HG03457 (cell line): ENCODE results near the gene DAW1.
"Not testable (repeated sequence)": the region's sequence is repeated elsewhere in the genome, so short reads cannot be mapped to it uniquely, and the experiment has no call there.

Experiments
- ATAC-seq: cut with Tn5 transposase; IDR thresholded peaks from one replicate; pipeline ENCODE4 v1.9.1; 2021; ENCODE audit warnings: moderate number of reproducible peaks; ENCODE audit not compliant: unreplicated experiment

DAW1 gene

DNA sequence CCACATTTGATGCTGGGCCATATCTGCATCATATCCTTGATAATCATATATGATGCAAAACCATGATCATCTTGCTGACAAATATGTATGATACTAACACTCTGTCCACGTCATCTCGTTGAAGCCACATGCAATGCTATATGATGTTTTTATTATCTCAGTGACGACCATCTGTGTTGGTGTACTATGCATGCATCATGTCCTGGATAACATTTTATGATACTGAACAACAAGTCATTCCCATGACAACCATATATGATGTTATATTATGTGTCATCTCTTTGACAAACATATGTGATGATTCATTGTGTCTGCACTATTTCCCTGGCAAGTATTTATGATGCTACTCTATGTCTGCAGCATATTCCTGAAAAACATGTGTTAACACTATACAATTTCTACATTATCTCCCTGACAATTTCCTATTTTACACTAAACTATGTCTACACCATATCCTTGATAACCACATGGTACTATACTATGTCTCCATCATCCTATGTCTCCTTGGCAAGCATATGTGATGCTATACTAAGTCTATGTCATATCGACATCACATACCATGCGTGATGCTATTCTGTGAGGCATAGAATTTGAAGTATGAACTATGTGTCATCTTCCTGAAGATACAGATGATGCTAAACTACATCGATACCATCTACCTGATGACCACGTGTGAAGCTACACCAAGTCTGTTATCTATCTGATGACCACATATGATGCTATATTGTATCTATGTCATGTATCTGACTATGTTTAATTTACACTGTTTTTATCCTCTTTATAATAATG is 37.0 kb downstream of the DAW1 start:
- no peak for ATAC-seq

DNA sequence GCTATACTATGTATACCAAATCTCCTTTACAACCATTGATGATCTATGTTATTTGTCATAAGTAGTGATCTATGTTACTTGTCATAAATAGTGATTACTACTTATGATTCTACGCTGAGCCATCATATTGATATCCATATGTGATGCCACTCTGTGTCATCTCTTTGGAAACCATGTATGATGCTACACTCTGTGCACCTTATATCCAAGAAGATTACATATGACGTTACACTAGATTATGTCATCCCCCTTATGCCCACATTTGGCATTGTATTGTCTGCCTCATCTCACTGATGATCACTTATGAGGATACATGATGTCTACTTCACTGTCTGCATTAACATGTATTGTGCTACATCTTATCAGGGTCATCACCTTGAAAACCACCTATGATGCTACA is 42.9 kb downstream of the DAW1 start:
- ATAC-seq, result no peak

DNA sequence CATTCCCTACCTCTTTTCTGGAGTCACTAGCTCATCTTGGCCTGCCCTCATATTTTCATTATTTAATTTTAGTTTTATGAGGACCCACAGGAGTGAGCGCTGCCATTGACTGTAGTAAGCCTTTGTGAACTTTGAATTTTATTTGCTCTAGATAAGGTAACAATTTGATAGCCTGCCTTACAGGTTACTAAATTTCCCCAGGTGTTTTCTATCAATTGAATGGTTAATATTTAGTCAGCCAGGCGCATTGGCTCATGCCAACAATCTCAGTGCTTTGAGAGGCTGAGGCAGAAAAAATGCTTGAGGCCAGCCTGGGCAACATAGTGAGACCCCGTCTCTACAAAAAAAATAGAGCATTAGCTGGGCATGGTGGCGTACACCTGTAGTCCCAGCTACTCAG is 50.2 kb downstream of the DAW1 start:
- ATAC-seq, result no peak

DNA sequence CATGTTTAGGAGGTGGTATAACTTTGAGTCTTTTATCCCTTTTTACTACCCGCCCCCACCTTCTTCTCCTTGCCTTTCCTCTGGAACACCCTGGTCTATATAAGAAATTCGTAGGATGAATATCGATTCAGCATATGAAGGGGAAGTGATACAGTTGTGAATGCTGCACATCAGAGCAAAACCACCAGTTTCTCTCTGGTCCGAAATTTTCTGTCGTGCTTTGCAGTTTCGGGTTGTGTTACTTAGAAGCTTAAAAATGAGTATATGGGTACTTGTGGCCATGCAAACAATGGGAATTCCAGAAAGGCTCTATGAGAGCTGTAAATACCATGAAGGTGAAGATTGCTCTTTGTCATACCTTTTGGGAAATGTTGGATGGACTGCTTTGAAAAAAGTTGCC is 60.6 kb downstream of the DAW1 start:
- ATAC-seq, result no peak

DNA sequence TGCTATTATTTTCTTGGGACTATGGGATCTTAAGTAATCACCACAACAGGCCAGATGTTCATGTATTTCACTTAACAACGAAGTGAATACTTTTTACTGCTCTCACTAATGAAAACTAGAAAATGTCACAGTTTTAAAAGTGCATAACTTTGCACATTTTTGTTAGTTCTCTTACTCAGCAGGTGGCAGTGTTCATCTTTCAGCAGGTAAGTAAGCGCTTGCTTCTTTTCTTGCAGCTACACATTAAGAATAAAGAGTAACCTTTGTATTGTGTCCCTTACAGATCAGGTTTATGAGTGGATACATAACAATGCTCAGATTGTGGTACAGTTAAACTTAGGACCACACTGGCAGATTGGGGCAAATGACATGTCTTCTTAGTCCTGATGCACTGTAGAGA is 61.0 kb downstream of the DAW1 start:
- no peak for ATAC-seq

DNA sequence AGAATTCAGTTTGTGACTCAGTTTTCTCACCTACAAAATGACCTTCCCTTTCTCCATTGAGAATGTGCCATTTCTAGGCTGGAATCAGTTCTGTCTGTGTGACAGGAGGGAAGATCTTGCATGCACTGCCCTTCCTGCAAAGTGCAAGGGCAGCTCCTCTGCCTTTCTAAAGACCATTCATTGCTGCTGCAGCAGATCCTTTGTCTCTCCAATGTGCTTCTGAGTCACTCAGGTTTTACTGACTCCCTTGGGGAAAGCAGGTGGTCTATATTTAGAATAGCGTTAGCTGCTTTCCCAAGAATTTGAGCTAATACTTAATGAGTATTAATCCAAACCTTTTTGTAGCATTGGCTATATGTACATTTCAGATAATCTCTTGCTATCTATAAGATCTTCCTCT is 62.5 kb downstream of the DAW1 start:
- ATAC-seq, result no peak

DNA sequence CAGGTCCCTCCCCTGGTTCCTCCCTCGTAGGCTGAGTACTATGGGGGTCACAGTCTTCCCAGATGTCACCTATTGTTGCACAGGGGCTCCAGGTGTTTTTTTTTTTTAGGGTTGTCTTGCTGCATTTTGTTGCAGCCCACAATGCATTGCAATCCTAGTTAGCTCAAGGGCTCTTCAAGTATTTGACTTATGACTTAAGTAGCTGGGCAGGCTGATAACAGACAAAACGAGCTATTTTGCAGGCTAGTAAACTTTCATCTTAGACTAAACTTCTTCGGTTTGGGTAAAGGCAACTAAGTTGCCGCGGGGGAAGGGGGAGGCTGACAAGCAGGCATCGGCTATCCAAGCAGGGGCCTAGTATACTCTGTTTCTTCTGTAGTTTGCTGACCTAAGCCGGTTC is 64.8 kb downstream of the DAW1 start:
- ATAC-seq, result not testable (repeated sequence)

DNA sequence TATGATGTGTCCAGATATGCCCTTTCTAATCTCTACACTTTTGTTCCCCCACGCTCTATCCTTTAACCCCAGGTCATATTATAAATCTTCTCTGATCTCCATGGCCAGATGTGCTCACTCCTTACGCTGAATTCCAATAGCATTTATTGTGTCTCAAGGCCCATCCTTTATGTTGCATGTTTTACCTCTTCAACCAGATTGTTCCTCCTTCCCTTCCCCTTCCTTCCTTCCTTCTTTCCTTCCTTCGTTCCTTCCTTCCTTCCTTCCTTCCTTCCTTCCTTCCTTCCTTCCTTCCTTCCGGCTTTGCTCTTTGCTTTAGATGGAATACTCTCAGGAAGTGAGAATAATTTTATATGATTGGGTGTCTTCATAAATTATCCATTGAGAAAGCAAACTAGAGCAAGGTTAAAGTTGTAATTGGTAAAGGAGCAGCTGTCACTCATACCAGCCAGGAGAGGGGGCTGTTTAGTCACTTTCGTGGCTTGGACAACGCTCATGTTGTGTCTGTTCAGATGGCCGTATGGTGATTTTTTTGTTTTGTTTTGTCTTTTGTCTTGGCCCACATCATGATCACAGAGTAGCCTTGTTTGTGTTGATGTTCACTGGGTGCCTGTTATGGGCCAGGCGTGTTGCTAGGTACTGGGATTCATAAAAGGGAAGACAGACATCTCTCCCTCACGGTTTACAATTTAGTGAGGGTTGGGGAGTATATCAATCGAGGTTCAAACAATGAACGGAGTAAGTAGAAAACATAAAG is 68.0 kb downstream of the DAW1 start:
- ATAC-seq, result no peak

DNA sequence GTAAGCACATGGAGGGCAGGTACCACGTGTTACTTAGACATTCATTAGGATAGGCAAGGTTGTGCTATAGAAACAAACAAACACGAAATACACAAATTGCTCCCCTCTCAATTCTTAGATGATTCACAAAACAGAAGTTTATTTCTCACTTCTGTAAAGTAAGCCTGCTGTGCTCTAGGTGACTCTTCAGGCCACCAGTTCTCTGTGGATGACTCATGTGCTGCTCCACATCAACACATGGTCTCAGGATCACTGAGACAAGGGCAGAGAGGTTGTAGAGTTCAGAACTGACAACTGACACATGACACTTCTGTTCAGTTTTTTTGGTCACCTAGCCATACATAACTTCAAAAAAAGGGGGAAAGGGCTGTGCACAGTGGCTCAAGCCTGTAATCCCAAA is 70.6 kb downstream of the DAW1 start:
- no peak for ATAC-seq

DNA sequence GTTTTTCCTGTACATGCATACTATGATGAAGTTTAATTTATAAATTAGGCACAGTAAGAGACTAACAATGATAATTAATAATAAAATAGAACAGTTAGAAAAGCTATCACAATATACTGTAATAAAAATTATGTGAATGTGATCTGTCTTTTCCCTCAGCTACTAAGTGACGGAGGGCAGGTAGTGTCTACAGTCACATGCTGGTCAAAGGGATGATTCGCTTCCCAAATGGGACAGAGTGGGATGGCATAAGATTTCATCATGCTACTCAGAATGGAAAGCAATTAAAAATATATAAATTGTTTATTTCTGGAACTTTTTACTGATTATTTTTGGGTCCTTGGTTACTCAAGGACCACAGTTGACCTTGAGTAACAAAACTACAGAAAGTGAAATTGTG is 71.5 kb downstream of the DAW1 start:
- ATAC-seq, result no peak

DNA sequence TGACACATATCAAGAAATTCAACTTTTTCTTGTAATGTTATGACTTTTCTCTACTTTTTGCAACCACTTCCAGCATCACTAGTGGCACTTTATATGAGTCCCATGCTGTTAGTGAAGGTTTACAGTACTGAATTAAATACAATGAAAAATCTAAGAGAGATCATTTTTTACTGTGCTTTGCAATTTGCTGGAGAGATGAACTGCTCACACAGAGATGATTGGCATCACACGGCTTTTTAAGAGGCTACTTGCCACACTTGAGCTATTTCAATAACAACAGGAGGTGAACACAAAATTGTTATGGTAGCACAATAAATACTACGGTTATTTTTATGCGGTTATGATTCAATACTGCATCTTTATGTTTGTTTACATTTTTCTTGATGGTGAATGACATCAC is 88.9 kb downstream of the DAW1 start:
- no peak for ATAC-seq

DNA sequence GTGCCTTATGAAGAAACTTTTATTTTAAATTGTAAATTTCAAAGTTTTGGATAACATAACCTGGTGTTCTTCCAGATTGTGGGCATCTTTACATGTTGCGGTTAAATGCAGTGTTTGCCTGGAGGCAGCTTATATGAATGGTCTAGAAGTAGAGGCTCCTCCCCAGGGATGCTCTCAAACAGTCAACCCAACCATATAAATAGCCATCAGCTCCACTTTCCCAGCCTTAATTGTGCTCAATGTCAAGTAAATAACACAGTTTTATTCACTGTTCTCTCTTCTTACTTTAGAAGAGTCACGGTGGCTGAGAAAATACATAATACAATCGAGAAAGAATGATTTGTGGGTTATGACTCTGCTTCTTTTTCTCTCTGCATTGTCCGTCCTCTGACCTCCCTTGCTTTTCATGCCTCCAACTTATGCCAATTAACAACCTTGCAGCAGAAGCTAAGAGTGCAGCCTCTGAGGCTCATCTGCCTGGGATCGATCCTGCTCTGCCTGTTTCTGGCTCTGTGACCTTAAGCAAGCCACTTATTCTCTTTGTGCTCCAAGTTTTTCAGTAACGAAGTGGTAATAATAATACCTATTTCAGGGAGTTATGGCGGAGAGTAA is 100.3 kb downstream of the DAW1 start:
- no peak for ATAC-seq

DNA sequence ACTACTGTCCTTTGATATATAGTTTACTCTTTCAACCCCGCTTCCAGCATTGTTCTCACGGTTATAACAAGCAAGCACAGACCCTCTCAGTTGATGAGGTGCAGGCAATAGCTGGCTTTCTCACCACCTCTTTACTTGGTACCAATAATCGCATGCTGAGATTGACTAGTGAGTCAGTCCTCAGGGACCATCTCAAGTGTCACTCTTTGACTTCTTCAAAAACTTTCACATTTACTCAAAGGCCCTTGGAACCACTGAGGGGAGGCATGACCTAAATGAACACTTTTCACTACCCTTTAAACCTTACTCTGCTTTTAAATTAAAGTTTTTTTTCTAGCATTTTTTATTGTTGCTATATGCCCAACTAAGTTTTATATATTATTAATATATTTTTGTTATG is 101.8 kb downstream of the DAW1 start:
- no peak for ATAC-seq
